ENCODE results near the gene SLC2A2.
"Not testable (repeated sequence)": the region's sequence is repeated elsewhere in the genome, so short reads cannot be mapped to it uniquely, and the experiment has no call there.

SLC2A2 gene

DNA sequence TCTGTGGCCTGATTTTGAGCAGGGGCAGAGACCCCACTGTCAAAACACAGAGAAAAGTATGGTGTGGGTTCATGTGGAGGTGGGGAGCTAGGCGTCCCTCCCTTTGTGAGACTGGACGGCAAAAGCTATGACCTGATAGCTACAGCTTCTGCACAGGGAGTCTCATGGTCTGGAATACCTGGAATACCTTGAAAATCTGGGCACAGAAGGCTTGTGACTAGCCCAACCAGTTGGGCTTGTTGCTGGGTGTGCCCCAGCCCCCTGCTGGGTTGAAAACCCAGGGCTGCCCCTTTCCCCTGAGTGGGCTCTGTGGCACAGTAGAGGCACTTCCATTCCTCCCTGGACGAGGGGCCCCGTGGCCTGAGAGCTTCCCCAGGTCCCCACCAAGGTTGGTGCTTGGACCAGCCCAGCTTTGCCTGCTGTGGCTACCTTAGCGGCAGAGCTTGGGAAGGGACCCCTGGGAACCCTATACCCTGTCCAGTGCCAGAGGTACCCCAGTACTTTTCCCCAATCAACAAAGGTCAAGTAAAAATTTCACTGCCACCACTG, 37.3 kb downstream of the SLC2A2 start:
- no peak overlapping the region for H3K4me3 ChIP-seq (ENCODE audit: low read length)
- TF ChIP-seq ZNF274 (IDR thresholded peaks at IDR 0.05; ENCODE audit: low read depth, low read length), result no peak

DNA sequence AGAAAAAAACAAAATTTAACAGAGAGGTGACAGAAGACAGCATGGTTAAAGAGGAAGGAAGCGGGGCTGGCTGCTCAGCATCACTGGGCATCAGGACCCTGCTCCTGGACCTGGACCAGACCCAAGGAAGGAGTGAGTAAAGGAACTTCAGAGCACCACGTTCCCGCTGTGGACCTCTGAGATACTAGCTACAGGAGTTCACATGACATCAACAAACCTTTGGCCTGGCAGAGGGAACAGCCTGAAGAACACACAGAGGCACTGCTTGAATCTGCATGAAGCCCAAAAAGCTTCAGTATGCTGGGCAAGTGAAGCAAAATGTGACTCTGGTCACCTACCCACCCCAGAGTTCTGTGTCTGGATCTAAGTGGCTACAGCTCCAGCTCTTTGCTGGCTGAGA, 38.1 kb downstream of the SLC2A2 start:
- no peak for TF ChIP-seq ZNF274 (IDR thresholded peaks at IDR 0.05; ENCODE audit: low read depth, low read length)
- no peak overlapping the region for H3K4me3 ChIP-seq (ENCODE audit: low read length)

- no peak overlapping the region for H3K4me3 ChIP-seq (ENCODE audit: low read length)
- no peak for TF ChIP-seq ZNF274 (IDR thresholded peaks at IDR 0.05; ENCODE audit: low read depth, low read length)
These were observed 41.2 kb downstream of the SLC2A2 start for GRCh38 chr3:170985304-170985703.

- no peak for TF ChIP-seq ZNF274 (IDR thresholded peaks at IDR 0.05; ENCODE audit: low read depth, low read length)
- no peak overlapping the region for H3K4me3 ChIP-seq (ENCODE audit: low read length)
These were observed 43.8 kb downstream of the SLC2A2 start for GRCh38 chr3:170982733-170983132.

DNA sequence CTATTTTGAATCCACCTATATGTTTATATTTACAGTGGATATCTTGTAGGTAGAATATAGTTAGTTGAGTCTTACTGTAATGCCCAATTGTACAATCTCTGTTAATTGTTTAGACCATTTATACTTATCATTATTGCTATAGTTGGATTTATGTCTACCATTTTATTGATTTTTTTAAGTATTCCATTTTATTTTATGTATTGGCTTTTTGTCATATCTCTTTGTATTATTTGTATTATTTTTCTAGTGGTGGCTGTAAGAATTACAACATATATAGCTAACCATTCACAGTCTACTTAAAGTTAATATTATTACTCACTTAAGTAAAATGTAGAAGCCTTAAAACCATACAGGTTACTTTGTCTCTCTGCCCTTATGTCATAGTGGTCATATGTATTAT, 46.1 kb downstream of the SLC2A2 start:
- no peak overlapping the region for H3K4me3 ChIP-seq (ENCODE audit: low read length)
- TF ChIP-seq ZNF274 (IDR thresholded peaks at IDR 0.05; ENCODE audit: low read depth, low read length), result no peak

GRCh38 chr3:170977949-170978745, 48.4 kb downstream of the SLC2A2 start:
- no peak overlapping the region for H3K4me3 ChIP-seq (ENCODE audit: low read length)
- TF ChIP-seq ZNF274 (IDR thresholded peaks at IDR 0.05; ENCODE audit: low read depth, low read length), result no peak

DNA sequence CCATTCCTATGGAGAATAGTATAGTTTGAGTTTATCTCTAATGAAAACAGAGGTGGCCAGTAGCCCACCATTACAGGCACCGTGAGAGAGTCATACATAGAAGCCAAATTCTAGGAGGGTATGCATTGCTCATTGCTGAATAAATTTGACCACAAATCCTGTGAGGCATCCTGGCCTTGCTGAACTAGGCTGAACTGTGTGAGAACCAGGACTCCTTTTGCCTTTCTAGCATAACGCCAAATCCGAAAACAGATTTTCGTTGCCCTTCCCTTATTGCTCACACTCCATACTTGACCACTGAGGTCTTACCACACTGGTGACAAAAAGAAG, 50.4 kb downstream of the SLC2A2 start:
- no peak for TF ChIP-seq ZNF274 (IDR thresholded peaks at IDR 0.05; ENCODE audit: low read depth, low read length)
- no peak overlapping the region for H3K4me3 ChIP-seq (ENCODE audit: low read length)

DNA sequence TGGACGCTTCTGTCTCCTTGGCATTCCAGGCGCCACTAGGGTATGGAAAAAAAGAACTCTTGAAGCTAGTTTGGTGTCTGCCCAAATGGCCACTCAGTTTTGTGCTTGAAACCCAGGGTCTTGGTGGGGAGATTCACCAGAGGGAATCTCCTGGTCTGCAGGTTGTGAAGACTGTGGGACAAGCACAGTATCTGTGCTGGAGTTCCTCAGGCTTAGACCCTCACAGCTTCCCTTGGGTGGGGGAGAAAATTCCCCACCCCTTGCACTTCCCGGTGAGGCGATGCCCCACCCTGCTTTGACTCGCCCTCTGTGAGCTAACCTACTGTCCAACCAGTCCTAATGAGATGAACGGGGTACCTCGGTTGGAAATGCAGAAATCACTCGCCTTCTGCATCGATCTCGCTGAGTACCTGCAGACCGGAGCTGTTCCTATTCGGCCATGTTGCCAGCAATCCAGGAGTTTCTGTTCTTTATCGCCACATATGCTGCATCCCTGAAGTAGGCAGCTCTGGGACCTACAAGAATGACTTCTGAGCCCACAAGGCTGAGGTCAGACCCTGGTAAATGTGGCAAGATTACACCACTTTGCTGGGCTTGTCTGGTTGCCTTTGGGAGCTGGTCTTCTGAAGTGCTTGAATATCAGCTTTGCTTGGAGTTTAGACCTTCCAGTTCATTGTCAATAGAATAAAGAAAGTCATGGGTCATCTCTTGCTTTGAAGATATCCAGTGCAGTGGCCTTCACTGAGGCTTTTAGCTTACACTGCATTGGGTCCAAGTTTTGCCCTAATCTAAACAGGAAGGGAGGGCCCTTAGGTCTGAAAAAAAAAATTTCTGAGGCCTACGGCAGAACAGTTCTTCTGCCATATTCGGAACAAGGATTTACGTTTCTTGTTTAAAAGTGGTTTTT, 51.0 kb downstream of the SLC2A2 start:
- no peak for TF ChIP-seq ZNF274 (IDR thresholded peaks at IDR 0.05; ENCODE audit: low read depth, low read length)
- H3K4me3 ChIP-seq (ENCODE audit: low read length), result no peak overlapping the region

DNA sequence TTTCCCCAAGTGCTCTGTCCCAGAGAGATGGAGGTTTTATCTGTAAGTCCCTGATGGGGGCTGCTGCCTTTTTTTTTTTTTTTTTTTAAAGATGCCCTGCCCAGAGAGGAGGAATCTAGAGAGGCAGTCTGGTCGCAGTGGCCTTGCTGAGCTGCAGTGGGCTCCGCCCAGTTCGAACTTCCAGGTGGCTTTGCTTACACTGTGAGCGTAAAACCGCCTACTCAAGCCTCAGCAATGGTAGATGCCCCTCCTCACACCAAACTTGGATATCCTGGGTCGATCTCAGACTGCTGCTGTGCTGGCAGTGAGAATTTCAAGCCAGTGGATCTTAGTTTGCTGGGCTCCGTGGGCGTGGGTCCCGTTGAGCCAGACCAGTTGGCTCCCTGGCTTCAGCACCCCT, 51.6 kb downstream of the SLC2A2 start:
- no peak for TF ChIP-seq ZNF274 (IDR thresholded peaks at IDR 0.05; ENCODE audit: low read depth, low read length)
- no peak overlapping the region for H3K4me3 ChIP-seq (ENCODE audit: low read length)

GRCh38 chr3:170972917-170973316, 53.6 kb downstream of the SLC2A2 start:
- not testable (repeated sequence) for H3K4me3 ChIP-seq (ENCODE audit: low read length)

DNA sequence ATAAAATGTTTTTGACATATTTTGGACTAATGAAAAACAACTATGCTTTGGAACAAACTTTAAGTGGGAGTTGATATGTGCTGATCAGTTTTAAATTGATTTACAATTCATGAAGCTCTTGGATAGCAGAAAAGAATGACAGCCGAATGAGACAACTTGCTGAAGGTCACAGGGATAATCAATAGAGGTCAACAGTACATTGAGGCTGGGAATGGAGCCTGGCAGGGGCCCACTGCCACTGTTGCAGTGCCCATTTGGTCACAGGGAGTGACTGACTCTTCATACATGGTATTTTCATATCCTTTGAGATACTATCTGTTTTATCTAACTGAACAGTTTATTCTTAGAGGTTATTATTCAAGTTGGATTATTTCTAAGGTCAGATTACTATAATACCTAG, 59.4 kb downstream of the SLC2A2 start:
- no peak for TF ChIP-seq ZNF274 (IDR thresholded peaks at IDR 0.05; ENCODE audit: low read depth, low read length)
- H3K4me3 ChIP-seq (ENCODE audit: low read length), result no peak overlapping the region

DNA sequence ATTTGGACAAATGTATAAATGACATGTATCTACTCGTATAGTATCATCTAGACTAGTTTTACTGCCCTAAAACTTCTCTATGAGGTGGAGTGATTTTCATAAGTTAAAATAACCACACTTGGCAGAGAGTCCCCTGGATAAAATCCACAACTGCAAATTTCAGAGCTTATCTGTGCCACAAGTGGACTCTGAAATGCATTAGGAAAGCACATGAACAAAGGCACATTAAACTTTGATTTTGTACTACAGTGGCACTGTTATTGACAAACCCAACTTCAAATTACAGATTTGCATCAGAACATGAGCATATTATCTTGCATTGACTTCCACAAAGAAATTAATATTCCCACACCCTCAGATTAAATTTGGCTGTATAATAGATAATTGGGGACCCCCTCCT, 60.0 kb downstream of the SLC2A2 start:
- no peak for TF ChIP-seq ZNF274 (IDR thresholded peaks at IDR 0.05; ENCODE audit: low read depth, low read length)
- no peak overlapping the region for H3K4me3 ChIP-seq (ENCODE audit: low read length)

DNA sequence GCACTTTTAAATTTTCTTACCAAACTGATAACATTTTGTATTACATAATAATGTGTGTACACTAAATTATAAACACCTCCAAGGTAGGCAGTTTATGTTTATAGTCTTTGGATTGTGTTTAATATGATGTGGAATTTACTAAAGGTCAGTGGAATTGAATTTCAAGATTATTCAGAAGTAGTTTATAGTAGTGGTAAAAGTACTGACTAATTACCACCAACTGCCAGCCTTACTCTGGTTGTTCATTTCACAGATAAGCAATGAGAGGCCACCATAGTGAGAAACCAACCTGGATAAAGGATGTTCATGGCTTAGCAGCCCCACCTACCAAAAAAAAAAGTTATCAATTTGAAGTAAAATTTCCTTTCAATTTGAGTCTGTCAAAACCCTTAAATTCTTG, 64.1 kb downstream of the SLC2A2 start:
- H3K4me3 ChIP-seq (ENCODE audit: low read length), result no peak overlapping the region
- no peak for TF ChIP-seq ZNF274 (IDR thresholded peaks at IDR 0.05; ENCODE audit: low read depth, low read length)

DNA sequence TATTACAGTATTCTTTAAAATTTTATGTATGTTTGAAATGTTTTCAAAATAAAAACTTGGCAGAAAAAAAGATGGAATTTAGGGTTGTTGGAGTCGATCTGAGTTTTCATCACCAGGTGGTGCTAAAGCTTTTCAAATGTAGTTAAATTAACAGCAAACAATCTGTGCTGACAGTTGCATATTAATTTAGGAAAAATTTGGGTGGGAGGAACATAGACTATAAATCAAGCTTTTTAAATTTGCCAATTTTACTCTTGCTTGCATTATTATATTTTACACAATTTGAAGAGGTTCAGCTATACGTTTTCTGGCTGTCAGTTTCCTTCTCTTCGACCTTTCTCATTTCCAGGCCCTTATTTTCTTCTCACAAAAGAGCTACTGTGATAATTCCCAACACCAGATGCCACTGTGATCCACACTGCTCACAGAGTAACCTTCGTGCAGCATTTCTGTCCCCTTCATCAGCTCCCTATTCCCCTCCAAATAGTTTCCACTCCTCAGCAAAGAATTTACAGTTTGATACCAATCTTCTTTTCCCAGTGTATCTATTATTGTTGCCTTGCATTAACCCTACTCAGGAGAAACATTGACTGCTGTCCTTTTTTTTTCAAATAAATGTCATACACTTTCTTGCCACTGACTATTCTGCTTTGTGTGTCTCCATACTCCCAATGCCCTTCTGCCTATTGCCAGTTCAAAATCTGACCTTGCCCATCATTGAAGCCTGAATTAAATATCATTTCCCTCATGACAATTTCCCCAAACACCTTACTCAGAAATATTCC, 64.7 kb downstream of the SLC2A2 start:
- H3K4me3 ChIP-seq (ENCODE audit: low read length), result no peak overlapping the region
- TF ChIP-seq ZNF274 (IDR thresholded peaks at IDR 0.05; ENCODE audit: low read depth, low read length), result no peak

Measured in GM08714 (cell line).